ENCODE data around the gene AK5.
A peak's percentile ranks its signal among the peaks of the same experiment; 100 is the strongest.
"Not testable (repeated sequence)": the region's sequence is repeated elsewhere in the genome, so short reads cannot be mapped to it uniquely, and the experiment has no call there.

Gene AK5

DNA sequence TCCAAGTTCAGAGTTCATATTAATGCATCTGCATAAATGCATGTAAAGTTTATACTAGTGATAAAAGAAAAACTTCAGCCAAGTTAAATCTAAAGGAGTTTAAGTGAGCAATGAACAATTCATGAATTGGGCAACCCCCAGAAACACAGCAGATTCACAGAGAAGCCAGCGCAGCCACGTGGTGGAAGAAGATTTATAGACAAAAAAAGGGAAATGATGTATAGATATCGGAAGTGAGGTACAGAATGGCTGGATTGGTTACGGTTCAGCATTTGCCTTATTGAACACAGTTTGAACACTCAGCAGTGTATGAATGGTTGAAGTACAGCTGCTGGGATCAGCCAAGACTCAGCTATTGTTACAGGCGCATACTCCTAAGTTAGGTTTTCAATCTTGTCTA, 5.7 kb downstream of the AK5 start:
- DNase-seq (ENCODE audit: low spot score): no peak

DNA sequence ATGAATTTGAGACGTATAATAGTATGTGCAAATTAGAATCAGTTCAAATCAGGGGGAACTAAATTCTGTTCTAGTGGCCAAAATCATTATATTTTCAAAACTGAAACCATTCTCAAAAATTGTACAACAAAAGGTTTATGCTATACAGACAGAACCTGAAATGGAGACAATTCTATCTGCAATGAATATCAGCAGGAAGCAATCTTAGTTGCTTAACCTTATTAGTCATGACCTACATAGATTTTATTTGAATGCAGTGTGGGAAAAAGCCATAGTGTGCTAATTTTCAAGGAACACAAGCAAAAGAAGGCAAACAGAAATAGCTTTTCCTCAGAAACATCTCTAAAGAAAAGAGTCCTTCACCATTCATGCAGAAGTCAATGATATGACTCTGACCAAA, 6.5 kb downstream of the AK5 start:
- no peak for DNase-seq (ENCODE audit: low spot score)

DNA sequence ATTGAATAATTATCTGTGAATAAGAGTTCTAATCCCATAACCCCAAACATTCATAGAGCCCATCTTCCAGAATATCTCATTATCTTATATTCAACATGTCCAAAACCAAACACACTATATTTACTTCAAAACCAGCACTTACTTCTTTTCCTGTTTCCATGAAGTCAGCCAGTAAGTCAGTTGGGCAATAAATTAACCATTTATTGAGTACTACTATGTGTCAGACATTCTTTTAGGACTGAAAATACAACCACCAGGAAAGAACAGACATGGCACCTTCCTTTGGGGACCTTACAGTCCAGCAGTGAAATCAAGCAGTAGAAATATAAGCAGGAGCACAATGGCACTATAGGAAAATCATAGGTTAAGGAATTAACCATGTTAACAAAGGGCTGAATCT, 8.8 kb downstream of the AK5 start:
- DNase-seq (ENCODE audit: low spot score): no peak

DNA sequence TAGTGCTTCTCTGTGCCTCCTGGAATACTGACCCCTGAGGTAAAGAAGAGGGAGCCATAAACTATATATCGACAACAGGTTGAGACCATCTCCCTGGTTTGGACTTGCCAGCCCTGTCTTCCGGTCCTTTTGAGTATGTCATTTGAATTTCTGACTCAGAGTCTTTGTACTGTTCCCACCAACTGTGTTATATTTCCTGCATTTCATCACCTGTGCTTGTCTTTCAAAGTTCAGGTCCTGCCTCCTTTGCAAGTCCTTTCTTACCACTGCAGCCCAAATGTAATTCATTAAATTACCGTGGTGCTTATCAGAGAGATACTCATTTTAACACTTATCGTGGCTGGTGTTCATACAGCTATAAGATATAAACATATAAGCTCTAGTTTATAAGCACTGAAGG, 10.7 kb downstream of the AK5 start:
- DNase-seq (ENCODE audit: low spot score): no peak

DNA sequence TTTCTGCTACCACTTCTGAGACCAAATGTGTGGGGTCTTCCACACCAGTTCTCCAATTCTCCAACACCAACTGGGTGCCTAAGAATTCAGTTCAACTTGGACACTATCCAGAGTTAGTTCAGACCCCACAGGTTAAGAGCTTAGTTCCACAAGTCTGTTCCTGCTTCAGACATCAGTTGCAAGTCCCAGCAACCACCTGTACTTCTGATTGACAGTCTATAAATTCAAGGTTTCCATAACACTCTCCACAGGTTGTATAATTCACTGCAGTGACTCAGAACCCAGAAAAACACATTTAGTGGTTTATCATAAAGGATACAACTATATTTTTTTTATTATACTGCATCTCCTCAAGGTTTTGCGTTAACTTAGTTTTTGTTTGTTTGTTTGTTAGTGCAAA, 18.7 kb downstream of the AK5 start:
- no peak for DNase-seq (ENCODE audit: low spot score)

DNA sequence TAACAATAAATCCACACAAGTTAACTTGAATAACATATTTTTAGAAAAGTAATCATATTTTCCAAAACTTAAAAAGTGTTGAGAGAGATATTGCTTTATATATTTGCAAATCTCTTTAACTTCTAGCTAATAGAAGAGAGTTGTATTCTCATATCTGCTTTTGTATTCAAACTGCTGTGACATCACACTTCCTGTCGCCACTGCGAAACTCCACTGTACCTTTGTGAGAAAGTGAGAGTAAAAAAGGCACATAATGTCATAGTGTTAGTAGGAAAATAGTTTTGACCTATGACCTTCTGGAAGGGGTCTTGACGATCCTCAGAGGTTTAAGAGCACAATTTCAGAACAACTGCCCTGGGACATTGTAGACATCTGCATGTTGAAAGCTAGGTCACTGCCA, 21.6 kb downstream of the AK5 start:
- no peak for DNase-seq (ENCODE audit: low spot score)

DNA sequence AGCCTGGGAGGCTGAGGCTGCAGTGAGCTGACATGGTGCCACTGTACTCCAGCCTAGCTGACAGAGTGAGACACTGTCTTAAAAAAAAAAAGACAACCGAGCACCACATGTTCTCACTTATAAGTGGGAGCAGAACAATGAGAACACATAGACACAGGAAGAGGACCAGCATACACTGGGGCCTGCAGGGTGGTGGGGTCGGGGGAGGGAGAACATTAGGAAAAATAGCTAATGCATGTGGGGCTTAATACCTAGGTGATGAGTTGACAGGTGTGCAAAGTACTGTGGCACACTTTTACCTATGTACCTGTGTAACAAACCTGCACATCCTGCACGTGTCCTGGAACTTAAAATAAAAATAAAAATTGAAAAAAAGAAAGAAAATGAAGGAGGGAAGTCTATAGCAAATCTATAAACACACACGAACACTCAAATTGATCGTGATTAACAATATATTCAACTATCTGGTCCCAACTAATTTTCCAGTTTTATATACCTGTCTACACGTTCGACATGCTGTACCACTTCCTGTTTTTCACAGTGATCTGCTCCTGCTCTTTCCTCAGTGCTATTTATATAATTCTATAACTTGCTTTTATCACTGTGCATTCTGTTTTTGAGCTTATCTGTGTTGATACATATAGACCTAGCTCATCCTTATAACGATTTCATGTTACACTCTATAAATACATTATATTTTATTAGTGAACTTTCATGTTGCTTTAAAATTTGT, 27.2 kb downstream of the AK5 start:
- no peak for DNase-seq (ENCODE audit: low spot score)

DNA sequence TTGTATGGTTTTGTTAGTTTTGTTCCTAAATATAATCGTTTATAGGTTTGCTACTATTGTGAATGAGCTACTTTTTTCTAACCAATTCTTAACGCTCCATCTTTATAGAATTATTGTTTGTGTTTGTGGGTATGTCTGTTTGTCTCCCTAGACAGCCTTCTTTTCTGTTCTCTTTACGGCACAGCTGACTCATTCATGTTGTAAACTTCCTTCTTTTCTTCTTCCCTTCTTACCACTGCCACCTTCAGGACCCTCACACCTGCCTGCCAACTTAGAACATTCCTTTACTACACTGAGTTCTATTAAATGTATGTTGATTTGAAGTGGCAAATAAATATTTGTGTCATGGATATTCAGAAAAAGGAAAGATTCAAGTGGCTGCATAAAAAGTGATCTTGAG, 29.1 kb downstream of the AK5 start:
- DNase-seq (ENCODE audit: low spot score): no peak

DNA sequence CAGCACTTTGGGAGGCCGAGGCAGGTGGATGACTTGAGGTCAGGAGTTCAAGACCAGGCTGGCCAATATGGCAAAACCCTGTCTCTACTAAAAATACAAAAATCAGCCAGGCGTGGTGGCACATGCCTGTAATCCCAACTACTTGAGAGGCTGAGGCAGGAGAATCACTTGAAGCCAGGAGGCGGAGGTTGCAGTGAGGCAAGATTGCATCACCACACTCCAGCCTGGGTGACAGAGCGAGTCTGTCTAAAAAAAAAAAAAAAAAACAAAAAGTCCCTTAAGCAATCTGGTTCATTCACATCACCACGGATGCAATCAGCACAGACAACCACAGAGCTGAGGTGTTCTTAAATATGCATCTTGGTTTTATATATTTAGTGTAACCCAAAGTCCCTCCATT, 30.5 kb downstream of the AK5 start:
- not testable (repeated sequence) for DNase-seq (ENCODE audit: low spot score)

DNA sequence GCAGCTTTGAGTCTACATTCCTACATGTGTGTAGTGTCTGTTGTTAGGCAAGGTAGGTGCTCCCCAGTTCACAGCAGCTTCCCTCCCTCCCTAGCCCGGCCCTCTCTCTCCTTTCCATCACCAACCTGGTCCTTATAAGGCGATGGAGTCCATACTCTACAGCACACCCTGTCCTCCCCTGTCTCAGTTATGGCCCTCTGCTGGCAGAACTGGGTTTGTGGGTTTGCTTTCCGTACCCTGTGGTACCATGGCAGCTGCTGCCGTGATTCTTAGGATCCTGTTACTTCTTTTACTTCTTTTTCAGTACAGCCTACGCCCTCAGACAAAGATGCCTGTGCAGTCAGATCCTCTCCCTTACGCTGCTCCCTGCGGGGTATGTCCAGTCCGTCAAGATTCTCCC, 31.7 kb downstream of the AK5 start:
- DNase-seq (ENCODE audit: low spot score): peak; percentile 54

DNA sequence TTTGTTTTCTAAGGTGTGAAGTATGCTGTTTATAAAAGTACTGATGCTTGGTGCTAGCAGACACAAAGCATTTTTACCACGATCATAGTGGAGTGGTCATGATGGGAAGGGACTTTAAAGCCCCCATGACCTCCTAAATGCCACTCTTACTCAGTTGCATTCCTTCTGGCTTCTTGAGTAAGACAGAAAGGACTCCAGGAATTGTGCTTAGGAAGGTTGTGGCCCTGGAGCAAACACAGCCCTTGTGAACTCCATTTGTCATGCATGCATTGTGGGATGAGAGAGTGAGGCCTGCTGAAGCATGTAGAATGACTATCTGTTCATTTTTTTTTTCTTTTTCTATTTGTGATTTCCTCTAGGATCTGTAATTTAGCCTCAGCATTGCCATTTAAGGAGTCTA, 34.2 kb downstream of the AK5 start:
- no peak for DNase-seq (ENCODE audit: low spot score)

DNA sequence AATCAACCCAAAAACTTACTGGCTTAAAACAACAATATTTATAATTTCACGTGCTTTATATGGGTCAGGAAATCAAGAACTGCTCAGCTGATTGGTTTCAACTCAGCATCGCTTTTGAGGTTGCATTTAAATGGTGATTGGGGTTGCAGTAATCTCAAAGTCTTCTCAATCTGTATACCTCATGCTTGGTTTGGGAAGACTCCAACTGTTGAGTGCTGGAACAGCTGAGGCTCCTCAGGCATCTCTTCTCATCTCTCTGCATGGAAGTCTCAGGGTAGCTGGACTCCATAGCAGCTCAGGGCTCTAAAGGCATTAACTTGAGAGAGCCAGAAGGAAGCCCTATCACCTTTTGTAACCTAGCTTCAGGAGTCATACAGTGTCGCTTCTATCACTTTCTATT, 35.1 kb downstream of the AK5 start:
- no peak for DNase-seq (ENCODE audit: low spot score)

DNA sequence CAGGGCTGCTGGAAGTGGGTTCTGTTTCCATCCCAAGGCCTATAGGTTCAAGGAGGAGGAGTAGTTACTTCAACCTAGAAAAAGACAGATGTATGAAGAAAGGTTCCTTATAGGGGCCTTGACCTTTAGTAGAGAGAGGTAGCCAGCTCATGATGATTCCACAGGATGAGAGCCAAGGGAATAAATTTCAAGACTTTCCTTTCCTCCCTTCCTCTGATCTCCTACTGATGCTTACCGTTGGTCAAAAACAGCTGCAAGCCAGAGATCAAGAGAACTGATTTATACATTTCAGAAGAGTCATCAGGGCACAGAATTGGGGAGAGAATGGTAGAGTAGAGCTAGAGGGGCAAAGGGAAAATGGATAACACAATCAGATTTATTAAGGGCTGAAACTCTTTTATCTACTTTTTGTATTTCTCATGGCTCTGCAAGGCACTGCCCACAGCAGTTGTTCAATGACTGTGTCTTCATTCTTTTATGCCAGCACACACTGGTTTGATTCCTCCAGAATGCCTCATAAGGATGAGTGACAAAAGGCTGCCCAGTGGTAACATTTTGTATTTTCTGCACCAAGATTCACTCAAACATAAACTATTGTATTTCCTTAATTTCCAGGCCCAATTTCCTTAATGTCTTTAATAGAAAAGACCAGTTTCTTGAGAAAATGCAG, 37.4 kb downstream of the AK5 start:
- no peak for DNase-seq (ENCODE audit: low spot score)

DNA sequence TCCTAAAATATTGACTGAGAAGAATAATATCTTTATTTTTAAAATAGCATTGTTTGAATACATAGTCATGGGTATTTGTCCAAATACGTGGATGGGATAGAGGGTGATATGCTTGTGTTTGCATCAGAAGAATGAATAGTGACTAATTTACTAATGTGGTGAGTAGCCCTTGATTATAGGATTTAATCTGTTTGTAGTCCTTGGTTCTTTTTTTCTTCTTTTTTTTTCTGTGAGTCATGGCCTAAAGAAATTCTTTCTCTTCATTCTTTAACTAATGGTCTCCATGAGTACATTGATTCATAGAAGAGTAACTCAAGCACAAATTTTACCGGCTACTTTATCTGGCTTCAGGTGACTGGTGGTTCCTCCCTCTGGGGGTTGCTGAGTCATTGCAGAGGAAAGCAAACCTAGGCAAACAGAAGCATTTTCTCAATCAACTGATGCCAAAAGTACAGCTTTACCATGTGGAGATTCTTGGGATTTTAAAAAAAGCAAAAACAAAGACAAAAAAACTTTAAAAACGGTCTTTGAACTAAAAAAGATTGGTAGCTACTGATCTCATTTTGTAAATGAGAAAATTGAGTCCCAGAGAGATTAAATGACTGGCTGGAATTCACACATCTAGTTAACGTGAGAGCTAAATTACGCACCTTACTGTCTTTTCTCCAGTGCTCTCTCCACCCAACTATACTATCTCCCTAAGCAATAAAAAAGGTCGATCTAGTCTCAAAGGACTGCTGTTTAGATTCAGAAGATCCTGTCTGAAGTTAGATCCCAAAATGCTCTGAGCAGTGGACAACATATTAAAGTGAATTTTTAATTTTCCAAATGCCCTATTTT, 40.5 kb downstream of the AK5 start:
- peak; percentile 38 for DNase-seq (ENCODE audit: low spot score)

DNA sequence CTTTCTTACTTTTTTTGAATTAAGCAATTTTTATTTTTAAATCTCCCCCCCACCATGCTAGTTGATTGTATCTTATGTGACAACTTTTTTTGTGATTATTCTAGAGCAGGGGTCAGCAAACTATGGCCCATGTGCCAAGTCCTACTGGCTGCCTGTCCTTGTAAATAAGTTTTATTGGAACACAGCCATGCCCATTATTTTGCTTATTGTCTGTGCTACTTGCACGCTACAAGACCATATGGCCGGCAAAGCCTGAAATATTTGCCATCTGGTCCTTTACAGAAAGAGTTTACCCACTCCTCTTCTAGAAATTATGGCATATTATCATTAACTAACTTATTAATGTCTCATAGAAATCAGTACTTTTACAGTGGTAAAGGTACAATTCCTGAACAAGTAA, 51.7 kb downstream of the AK5 start:
- DNase-seq (ENCODE audit: low spot score): no peak

DNA sequence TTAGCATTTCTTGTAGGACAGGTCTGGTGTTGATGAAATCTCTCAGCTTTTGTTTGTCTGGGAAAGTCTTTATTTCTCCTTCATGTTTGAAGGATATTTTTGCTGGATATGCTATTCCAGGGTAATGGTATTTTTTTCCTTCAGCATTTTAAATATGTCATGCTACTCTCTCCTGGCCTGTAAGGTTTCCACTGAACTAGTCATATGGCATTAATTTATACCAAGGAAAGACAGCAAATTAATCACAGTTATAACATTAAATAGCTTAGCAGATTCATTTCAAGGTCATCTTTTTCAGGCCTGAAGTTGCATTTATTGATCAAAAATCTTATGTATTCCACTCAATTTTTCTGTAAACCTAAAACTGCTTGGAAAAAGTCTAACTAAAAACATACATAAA, 54.9 kb downstream of the AK5 start:
- DNase-seq (ENCODE audit: low spot score): no peak

DNA sequence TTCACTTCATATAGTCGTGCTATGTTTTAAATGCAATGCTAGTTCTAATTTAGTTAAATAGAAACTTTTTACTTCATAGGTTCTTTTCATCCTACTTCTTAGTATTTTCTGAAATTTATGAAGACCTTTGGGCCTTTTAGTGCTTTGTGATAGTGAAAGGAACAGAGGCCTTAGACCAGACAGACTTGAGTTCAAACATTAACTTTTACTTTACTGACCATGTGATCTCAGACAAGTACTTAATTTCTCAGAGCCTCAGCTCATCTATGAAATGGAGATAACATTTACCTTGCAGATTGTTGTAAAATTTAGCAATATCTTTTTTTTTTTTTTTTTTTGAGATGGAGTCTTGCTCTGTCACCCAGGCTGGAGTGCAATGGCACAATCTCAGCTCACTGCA, 57.5 kb downstream of the AK5 start:
- no peak for DNase-seq (ENCODE audit: low spot score)

DNA sequence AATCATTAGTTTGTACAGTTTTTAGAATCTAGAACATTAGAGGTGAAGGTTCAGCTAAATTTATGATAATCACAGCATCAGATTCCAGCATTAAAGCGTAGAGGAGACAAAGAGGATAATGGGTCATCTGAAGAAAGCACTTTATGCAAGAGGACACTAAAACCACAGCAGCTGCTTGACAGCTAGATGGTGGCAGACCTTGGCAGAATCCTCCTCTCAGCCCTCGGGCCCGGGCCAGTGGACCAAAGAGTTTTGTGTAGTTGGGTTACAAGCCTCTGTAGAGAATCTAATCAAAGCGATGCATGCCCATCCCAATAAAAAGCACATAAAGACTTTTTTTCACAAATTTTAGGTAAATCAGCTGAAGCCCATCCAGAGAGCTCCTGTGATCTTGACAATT, 59.4 kb downstream of the AK5 start:
- no peak for DNase-seq (ENCODE audit: low spot score)

DNA sequence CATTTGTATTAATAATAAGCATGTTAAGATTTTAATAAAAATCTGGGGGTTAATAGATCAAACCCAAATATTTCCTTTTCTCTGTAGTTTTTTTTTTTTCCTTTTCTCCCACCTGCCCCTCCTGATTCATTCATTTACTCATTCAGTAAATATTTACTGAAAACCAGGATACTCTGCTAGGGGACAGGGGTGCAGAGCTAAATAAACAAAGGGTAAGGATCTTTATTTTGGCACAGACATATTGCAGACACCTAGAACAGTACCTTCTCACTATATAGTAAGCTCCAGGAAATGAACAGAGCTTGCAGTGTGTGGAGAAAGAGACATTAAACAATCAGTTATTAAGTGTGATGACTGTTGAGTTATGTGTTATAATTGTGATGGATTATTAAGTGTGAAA, 60.9 kb downstream of the AK5 start:
- DNase-seq (ENCODE audit: low spot score): no peak

DNA sequence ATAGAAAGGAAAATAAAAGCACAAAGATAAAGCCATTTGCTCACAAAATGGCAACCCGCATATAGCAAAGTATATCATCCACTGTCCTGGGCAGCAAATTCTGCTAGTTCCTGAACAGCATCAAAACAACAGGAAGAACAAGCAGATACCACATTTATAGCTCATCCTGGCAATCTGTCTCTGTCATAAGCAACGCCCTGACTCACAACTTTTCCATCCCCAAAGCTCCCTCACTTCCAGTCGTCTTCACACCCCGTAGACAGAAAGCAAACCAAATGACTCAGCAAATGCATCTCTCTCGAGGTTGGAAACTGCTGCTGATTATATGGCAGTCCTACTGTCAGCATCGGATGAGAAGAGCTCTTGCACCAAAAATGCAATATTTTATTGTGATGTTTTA, 65.8 kb downstream of the AK5 start:
- no peak for DNase-seq (ENCODE audit: low spot score)

DNA sequence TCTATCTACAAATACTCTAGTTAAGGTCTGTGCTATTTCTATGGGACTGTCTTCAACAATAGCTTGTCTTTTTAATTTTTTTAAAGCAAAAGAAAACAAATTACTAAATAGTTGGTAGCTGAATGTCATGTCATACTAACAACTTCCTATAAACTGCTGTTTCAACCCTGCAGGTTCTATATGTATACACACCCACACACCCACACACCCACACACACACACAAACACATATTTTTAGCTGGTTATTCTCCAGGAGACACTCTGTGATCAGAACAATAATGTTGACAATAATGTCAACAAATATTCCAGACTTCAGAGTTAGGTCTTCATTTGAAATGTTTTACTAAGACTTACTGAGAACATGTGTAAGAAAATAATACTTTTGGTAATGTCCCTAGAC, 66.7 kb downstream of the AK5 start:
- DNase-seq (ENCODE audit: low spot score): no peak

DNA sequence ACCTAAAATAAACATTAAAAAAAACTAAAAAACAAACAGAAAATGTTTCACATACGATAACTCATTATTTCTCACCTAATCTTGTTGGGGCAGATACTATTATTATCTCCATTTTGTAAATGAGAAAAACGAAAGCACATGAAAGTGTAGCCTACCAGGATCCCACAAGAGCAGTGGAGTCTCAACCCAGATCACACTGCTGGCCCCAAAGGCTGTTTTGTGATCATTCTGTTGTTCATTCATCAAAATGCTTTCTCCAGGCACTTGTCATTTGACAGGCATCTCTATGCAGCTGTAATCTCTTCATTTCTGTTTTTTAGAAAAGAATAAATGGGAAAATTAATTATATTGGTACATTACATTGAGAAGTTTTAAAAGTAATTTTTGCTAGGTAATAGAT, 67.5 kb downstream of the AK5 start:
- DNase-seq (ENCODE audit: low spot score): no peak
